HG03565 (cell line): ENCODE measurements around the gene ATXN2.
A peak's percentile ranks its signal among the peaks of the same experiment; 100 is the strongest.
"Not testable (repeated sequence)": the region's sequence is repeated elsewhere in the genome, so short reads cannot be mapped to it uniquely, and the experiment has no call there.

ENCODE experiments used
- ATAC-seq: cut with Tn5 transposase; IDR thresholded peaks from one replicate; pipeline ENCODE4 v1.9.1; 2021; ENCODE audit warnings: mild to moderate bottlenecking, moderate library complexity; ENCODE audit not compliant: unreplicated experiment

Gene ATXN2

GRCh38 chr12:111602348-111602747 lies 3.2 kb upstream of the ATXN2 start:
- ATAC-seq, result no peak

GRCh38 chr12:111600986-111601385 lies 1.9 kb upstream of the ATXN2 start:
- not testable (repeated sequence) for ATAC-seq

DNA sequence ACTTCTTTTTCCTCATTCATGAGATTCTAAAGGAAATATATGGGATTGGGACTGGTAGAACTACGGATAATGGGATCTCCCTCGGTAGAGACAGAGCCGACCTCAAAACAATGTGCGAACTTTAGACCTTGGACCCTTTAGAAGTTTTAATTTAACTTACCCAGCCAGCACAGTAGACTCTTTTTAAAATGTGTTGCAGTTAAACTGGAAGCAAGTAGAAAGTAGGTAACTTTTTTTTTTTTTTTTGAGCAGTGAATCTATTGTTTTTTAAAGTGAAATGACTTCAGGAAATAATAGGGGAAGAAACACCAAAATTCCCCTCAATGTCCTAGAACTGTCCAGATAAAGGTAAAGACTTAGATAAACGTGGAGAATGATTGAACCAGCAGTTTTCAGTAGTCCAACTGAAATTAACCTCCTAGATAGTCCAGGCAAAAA lies 1.1 kb upstream of the ATXN2 start:
- ATAC-seq, result no peak

DNA sequence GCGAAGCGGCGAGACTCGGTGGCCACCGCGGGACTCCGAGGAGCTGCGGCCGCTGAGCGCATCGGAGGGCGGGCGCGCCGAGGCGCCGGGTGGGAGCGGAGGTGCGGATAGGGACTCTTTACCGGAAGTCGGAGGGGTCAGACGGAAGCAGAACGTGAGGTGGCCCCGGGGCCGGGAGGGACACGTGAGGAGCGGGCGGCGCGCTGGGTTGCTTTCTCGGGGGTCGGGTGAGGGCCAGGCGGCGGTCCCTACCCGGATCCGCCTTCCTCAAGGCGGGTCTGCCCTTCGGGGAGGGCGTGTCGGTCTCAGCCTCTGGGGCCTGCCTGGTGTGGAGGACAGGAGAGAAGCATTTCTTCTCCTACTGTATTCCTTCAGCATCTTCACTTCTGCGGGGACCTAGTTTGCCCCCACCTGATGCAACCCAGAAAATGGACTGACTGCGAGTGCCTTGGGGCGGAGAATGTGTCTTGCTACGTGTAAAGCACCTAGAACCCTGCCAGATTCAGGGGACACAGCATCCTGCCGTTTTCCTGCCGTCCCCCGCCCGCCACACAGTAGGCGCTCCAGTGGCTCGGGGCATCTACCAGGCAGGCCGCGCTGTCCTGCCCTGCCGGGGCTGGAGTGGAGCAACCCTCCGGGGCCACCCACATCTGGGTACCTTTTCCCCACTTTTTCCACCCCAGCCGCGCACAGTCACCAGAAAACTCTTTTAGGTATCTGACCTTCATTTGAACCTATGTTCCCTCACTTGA lies 514 bp upstream of the ATXN2 start:
- ATAC-seq, result peak; percentile 47

DNA sequence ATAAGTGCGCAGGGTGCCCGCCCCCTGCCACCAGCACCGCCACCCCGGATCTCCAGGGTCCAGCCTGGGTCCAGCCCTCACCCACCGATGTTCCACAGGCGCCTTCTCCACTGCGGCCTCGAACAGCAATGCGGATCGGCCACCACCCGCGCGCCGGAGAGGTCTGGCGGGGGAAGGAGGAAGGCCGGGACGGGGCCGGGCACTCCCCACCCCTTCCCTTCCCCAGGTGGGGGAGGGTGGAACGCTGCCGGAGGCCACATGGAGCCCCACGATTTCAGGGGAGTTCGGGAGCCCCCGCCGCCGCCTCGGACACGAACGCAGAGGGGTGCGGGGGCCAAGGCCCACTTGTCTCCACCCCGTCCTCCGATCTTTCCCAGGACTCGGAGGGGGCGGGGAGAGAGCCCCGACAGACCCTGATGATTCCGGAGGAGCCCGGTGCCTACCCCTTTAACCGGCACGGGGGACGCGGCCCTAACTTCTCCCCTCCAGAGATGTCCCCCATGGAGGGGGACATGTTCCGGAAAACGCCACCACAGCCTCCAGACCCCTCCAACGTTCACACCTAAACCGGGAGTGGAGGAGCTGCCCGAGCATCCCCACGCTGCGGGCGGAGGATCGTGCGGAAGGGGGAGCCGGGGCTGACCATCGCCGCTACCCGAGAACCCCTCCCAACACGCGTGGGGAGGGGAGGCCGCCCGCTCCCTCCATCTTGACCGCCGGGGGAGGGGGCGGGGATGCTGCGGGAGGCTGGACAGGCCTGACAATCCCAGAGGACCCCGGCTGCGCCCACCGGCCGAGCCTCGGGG lies 1.1 kb downstream of the ATXN2 start:
- ATAC-seq, result no peak

- no peak for ATAC-seq
Observed at GRCh38 chr12:111596985-111597830, 1.9 kb downstream of the ATXN2 start.

GRCh38 chr12:111595341-111595835 lies 3.7 kb downstream of the ATXN2 start:
- not testable (repeated sequence) for ATAC-seq

GRCh38 chr12:111591399-111592010 lies 7.6 kb downstream of the ATXN2 start:
- ATAC-seq, result not testable (repeated sequence)

- ATAC-seq, result no peak
Observed at GRCh38 chr12:111590552-111590951, 8.6 kb downstream of the ATXN2 start.

DNA sequence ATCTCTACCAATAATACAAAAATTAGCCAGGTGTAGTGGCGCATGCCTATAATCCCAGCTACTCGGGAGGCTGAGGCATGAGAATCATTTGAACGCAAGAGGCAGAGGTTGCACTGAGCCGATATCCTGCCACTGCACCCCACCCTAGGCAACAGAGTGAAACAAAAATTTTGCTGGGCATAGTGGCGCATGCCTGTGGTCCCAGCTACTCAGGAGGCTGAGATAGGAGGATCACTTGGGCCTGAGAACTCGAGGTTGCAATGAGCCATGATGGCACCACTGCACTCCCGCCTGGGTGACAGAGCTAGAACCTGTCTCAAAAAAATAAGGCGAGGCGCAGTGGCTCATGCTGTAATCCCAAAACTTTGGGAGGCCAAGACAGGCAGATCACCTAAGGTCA lies 9.5 kb downstream of the ATXN2 start:
- no peak for ATAC-seq

DNA sequence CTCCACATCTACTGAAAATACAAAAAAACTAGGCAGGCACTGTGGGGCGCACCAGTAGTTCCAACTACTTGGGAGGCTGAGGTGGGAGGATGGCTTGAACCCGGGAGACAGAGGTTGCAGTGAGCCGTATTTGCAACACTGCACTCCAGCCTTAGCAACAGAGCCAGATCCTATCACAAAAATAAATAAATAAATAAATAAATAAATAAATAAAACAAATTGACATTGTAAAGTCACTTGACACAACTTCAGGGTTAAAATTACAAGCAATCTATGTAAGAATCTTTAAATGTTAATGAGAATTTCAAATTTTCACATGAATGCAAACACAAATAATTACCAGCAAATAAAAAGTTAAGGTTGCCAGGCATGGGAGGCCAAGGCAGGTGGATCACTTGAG lies 11.1 kb downstream of the ATXN2 start:
- ATAC-seq, result no peak

- ATAC-seq, result no peak
Observed at GRCh38 chr12:111586986-111587385, 12.1 kb downstream of the ATXN2 start.

- no peak for ATAC-seq
Observed at GRCh38 chr12:111585690-111586089, 13.4 kb downstream of the ATXN2 start.

- no peak for ATAC-seq
Observed at GRCh38 chr12:111584959-111585358, 14.2 kb downstream of the ATXN2 start.

- ATAC-seq, result not testable (repeated sequence)
Observed at GRCh38 chr12:111583506-111583905, 15.6 kb downstream of the ATXN2 start.

GRCh38 chr12:111582133-111582747 lies 16.9 kb downstream of the ATXN2 start:
- ATAC-seq, result no peak

DNA sequence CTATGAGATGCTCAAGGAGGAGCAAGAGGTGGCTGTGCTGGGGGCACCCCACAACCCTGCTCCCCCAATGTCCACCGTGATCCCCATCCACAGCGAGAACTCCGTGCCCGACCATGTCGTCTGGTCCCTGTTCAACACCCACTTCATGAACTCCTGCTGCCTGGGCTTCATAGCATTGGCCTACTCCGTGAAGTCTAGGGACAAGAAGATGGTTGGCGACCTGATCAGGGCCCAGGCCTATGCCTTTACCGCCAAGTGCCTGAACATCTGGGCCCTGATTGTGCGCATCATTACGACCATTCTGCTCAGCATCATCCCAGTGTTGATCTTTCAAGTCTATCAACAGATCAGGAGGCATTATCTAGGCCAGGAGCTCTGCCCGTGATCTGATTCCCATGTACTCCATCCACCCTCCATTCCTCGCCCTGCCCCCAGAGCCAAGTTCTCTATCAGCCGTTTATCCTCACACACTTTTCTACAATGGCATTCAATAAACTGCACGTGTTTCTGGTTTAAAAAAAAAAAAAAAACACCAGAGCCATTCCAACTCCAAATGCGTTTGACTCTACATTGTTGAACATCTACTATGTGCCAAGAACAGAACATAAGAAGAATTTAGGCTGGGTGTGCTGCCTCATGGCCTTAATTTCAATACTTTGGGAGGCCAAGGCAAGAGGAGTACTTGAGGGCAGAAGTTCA lies 17.5 kb downstream of the ATXN2 start:
- ATAC-seq, result no peak

DNA sequence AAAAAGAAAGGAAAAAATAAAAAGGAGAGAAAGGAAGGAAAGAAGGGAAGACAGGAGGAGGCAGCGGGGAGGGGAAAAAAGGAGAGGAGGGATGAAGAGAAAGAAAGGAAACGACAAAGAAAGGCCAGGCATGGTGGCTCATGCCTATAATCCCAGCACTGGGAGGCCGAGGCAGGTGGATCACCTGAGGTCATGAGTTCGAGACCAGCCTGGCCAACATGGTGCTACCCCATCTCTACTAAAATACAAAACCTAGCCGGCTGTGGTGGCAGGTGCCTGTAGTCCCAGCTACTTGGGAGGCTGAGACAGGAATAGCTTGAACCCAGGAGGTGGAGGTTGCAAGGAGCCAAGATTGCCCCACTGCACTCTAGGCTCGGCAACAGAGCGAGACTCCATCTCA lies 18.4 kb downstream of the ATXN2 start:
- no peak for ATAC-seq

DNA sequence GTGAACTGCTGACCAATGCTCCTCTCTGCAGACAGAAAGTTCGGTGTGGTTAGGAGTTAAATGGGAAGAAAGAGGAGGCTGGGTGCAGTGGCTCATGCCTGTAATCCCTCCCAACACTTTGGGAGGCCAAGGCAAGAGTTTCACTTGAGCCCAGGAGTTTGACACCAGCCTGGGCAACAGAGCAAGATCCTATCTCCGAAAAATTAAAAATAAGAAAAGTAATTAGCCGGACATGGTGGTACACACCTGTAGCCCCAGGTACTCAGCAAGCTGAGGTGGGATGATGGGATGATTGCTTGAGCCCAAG lies 19.0 kb downstream of the ATXN2 start:
- no peak for ATAC-seq

- no peak for ATAC-seq
Observed at GRCh38 chr12:111578971-111579340, 20.2 kb downstream of the ATXN2 start.
